ENCODE results near the gene SMIM3.
"Not testable (repeated sequence)": the region's sequence is repeated elsewhere in the genome, so short reads cannot be mapped to it uniquely, and the experiment has no call there.

Gene SMIM3, protein sequence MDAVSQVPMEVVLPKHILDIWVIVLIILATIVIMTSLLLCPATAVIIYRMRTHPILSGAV

DNA sequence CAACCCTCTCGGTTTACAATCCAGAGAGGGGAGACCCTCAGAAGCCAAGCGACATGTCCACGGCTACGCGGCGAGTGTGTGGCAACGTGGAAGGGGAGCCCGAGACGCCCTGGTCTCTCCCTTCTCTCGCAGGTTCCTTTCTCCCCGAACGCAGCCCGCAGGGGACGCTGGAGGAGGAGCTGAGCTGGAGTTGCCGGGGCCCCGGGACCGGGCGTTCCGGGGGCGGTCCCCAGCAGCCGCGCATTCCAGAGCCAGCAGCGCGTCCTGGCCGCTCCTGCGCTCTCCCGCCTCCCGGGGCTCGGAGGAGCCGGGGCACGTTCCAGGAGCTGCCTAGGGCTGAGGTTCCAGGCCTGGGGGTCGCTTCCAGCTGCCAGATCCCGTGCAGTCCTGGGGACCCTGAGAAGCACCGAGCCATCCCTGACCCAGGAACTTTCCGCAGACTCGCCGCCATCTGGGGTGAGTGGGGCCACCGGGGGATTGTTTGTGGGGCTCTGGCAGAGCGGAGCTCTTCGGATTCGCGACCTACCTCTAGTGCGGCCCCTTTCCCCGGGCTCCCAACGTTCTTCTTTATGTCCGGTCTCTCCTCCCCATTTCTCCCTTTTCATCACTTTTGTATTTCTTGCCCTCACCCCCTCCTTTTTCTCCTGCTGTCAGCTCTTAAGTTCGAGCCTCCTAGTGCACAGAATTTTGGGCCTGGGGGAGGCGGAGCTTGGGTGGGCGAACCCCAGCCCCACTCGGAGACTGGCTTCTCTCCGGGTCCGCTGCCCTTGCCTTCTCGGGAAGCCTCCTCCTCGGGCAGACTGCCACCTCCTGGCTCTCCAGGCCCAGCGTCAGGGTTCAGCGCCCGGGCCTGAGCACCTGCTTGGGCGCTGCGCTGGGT lies at the start of gene SMIM3:
Gene SMIM3, plus strand, starts transcription at position 241 of the 880 bp plus-strand sequence. CDS start 16,684 bp downstream, outside the sequence.
- peak; percentile 62 for DNase-seq

DNA sequence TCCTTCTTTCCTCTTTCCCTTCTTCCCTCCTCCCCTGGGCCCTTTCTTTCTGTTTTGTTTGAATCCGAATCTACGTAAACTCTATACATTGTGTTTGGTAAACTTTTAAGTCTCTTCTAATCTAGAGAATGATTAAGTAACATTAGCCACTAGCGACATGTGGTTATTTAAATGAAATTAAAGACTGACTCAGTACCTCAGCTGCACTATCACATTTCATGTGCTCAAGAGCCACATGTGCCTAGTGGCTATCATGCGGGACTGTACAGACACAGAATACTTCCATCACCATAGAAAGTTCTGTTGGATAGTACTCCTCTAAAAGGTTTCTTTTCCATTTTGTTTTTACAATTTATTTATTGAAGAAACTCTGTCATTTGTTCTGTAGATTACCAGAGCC lies 48.7 kb upstream of the SMIM3 start:
- no peak for DNase-seq

DNA sequence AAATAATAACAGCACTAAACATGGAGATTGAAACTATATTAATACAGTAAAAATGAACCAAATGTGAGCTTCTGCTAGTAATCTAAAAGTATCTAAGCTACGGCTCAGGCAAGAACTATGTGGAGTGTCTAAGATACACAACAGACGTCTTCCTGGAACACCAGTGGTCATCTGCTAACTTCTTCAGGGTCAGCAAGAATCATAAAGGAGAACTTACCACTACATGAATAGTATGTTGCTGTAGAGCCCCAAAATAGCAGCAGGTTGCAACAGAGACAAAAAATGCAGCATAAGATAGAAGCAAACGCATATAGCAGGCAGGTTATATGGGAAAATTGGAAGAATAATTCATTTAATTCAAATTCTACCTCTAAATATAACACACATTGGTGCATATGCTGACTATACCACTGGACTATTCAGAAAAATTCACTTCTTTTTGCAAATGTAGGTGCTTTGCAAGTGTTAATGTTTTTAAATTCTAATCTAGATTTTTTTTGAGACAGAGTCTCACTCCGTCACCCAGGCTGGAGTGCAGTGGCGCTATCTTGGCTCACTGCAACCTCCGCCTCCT lies 46.8 kb upstream of the SMIM3 start:
- no peak for DNase-seq

DNA sequence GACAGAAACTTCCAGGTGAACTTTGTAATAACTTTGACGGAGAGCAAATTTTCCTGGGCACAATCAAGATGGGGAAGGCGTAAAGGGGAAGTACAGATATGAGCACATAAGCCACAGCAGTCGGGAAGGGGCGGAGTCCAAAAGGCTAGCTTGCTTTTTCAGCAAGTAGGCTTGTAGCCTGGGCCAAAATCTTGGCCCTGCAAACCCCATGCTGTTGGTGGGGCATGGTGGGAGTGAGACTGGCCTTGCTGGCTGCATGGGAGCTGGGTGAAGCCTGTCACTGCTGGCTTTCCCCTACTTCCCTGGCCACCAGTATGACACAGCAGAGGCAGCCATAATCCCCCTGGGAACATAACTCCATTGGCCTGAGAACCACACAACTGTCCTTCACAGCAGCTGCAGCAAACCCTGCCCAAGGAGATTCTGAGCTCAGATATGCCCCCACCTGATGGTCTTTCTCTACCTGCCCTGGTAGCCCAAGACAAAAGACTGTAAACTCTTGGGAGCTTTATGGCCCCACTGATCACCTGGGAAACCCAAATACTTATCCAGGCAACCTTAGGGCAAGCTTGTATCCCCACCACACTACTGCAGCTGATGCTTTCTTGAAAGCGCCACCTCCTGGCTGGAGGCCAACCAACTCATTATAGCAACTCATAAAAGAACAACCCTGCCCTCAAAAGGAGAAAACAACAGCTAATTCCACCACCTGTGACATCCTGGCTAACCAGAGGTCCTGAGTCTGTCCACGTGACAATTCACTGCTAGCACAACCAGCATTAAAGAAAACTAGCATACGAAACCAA lies 43.8 kb upstream of the SMIM3 start:
- DNase-seq, result no peak

DNA sequence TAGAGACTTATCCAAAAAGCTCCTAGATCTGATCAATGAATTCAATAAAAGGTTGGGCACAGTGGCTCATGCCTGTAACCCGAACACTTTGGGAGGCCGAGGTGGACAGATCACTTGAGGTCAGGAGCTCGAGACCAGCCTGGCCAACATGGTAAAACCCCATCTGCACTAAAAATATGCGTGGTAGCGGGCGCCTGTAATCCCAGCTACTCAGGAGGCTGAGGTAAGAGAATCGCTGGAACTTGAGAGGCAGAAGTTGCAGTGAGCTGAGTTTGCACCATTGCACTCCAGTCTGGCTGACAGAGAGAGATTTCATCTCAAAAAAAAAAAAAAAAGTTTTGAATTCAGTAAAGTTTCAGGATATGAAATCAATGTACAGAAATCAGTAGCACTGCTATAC lies 39.7 kb upstream of the SMIM3 start:
- no peak for DNase-seq

DNA sequence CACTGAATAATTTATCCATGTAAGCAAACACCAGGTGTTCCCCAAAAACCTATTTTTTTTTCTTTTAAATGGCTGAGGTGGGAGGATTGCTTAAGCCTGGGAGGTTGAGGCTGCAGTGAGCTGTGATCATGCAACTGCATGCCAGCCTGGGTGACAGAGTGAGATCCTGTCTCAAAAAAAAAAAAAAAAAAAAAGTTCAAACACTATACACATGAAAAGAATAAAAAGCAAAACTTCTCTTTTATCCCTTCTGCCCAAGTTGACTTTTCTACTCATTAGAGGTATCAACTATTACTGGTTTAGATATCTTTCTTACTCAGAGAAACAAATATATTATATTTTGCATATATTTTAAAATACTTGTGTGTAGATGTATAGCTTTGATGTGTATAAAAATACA lies 37.6 kb upstream of the SMIM3 start:
- no peak for DNase-seq

DNA sequence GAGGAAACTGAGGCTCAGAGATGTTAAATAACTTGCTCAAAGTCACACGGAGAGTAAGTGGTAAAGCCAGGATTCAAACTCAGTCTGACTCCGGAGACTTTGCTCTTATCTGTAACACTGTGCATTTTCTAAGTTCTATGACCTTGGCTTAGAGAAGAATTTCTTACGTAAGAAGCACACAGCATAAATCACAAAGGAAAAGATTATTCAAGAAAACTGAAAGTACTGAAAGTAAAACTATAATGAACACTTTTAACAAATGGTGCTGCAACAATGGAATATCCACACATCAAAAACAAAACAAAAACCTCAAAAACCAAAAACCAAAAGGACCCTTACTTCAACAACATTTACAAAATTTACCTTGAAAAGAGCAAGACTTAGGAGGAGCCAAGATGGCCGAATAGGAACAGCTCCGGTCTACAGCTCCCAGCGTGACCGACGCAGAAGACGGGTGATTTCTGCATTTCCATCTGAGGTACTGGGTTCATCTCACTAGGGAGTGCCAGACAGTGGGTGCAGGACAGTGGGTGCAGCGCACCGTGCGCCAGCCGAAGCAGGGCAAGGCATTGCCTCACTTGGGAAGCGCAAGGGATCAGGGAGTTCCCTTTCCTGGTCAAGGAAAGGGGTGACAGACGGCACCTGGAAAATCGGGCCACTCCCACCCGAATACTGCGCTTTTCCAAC lies 36.0 kb upstream of the SMIM3 start:
- DNase-seq, result not testable (repeated sequence)

DNA sequence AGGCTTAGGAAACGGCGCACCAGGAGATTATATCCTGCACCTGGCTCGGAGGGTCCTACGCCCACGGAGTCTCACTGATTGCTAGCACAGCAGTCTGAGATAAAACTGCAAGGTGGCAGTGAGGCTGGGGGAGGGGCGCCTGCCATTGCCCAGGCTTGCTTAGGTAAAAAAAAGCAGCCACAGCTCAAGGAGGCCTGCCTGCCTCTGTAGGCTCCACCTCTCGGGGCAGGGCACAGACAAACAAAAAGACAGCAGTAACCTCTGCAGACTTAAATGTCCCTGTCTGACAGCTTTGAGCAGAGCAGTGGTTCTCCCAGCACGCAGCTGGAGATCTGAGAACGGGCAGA lies 35.4 kb upstream of the SMIM3 start:
- DNase-seq, result not testable (repeated sequence)

DNA sequence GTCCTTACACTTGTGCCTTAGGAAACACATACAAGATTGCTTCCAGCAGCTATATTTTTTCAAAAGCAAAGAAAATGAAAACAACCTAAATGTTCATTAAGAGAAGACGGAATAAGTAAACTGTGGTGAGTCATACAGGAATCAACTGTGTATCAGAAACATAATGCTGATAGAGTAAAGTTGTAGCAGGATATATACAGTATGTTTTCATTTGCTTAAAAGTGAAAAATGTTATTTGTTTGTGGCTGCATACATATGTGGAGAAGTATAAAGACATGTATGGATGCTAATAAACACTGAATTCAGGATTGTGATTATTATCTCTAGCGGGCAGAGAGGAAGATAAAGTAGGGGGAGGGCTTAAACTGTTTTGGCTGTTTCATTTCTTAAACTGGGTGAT lies 28.1 kb upstream of the SMIM3 start:
- DNase-seq, result no peak

DNA sequence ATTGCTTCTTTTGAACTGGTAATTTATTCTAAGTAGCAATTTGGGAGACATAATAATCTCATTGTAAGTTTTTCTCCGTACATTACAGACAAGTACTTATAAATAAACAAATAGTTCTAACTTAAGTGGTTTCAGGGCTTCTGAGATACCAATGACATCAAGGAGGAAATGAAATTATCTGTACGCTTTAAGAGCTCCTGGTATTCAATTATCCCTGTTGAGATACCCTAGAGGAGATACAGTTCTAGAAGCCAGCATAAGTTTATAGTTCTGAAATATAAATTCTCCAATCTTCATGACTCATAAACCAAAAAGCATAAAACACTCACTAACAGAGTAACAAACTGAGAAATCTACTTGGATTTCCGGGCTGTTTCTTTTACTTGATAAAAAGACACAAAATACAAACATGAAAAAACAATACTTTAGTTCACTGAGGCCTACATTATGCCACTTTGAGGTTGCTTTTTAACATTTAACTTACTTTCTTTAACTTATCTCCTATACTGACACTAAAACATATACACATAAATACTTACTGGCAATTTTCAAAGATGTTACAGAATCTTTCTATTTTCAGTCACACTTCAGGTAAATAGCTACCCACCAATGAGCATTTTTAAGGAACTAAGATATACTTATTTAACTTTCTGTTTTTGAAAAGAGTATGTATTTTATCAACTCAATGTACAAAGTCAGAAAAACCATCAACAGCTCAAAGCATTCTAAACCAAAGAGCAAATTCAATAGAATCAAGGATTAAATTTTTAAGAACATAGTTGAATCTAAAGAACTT lies 27.3 kb upstream of the SMIM3 start:
- DNase-seq, result no peak

DNA sequence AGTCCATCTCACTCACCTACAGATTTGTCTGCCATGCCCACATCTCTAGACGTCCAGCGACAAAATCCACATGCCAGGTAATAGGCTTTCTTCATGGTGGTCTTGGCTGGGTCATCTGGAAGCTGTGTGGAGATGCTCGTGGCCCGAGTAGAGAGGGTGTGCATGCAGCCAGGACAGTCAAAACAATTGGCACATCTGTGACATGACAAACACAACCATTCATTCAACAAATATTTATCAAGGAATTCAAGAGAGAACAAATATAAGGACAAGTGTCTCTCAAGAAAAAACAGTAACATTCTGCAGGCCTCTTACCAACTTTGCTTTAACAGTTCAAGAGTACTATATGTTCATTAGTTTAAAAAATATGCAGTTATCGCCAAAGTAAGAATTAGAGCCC lies 25.1 kb upstream of the SMIM3 start:
- DNase-seq, result no peak

DNA sequence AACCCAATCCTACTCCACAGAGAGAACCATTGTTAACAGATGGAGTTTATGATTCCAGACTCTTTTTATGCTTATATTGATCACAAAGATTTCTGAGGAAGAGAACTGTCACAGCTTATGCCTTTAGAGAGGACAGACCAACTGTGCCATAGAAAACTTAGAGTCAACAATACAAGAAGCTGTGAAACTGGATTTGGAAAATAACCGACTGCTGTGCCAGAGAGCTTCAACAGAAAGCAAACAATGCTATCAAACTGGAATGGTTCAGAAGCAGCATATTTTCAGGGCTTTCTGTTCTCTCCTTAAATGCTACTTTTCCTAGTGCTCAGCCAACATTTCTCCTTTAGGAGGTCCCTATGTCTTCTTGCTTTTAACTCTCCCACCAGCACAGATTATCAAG lies 24.7 kb upstream of the SMIM3 start:
- no peak for DNase-seq

DNA sequence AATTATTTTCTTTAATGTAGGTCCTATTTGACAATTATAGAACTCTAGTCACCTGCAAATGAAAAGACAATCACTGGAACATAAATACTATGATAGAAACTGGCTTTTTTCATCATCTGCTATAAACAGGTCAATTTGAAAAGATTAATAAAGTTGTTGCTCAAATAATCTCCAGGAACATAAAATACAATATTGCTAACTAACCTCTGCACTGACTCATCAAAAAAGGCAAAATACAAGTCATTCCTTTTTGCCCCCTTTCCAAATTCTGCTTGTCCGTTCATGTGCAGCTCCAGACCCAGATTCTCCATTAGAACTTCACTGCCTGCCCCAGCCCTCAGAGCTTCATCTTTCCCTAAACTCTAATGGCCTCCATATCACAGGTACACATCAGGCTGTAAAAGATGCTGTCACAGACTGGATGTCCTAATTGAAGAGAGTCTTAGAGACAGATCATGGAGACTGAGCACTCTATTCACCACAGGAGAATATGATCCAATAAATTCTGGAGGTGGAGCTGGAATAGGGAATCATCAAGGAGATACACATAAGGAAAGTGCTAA lies 21.4 kb upstream of the SMIM3 start:
- DNase-seq, result no peak

DNA sequence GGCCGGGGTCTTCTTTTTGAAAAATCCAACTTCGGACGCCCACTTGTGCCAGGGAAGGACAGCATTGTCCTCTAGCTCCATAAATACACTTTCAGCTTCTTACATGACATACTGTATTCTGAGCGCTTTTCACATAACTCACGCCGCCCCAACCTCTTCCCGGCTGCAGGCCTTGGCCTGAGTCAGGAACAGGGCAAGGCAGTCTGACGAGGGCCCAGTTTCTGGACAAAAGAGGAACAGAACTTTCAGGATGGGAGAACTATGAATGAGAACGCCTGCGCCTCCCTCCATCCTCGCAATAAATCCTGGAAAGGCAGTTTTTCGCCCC lies 20.4 kb upstream of the SMIM3 start:
- DNase-seq, result no peak

DNA sequence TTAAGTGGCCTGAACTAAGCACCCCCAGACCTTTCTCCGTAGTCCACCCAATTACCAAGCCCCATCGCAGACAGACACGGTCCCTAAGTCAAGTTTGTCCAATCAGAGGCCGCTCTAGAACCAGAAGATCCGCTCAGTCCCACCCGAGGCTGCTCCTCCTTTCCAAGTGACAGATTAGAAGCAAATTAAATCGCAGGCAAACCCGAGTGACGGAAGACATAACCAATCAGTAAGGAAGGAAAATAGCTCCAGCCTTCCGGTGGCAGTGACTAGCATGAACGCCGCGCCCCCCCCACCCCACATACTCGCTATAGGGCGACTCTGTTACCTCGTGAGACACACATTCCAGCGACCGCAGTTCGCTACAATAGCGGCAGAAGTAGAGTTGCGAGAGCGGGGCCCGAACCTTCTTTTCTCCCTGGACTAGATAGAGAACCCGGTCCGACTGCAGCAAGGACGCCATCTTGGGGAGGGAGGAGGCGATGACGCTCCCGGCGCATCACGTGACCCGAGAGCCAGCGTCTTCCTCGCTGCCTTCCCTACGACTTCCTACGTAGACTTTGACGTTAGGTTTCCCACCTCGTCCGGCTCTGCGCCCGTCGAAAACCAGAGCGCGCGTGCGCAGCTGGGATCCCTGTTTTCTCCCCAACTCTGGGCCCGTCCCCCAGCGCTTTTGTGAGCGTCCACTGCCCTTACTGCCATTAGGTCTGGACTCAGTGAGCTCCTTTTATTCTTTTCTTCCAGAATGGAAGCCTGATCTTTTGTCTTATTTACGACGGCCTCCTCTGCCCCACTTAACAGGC lies 19.8 kb upstream of the SMIM3 start, which contains the start of gene DCTN4:
Gene DCTN4, minus strand, starts transcription at position 487 of the 803 bp plus-strand sequence. Its CDS starts 24 bp downstream, at position 463.
- peak; percentile 88 for DNase-seq

DNA sequence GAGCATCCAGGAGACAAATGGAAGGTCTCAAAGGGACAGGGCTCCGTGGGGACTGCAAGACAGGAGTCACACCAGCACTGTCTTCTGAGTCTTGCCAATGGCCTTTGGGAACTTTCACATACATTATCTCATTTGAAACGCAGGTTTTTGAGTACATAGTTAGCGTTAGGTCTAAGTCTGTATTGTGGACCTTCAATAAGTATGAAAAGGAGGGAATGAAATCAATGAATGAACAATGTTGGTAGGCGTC lies 19.3 kb upstream of the SMIM3 start:
- DNase-seq, result no peak

DNA sequence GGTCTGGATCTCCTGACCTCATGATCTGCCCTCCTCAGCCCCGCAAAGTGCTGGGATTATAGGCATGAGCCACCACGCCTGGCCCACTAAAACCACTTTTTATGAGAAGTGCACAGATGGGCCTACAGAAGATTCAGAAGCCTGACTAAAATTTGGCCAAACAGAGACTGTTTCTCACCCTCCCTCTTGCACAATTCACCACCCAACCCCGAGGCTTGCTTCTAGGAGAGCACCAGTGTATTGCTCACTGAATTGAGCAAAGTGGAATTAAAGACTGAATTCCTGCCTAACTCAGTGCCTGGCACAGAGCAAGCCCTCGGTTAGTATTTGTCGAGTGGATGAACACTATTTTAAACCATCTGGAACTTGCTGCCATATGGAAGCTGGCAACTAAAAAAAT lies 16.3 kb upstream of the SMIM3 start:
- no peak for DNase-seq

DNA sequence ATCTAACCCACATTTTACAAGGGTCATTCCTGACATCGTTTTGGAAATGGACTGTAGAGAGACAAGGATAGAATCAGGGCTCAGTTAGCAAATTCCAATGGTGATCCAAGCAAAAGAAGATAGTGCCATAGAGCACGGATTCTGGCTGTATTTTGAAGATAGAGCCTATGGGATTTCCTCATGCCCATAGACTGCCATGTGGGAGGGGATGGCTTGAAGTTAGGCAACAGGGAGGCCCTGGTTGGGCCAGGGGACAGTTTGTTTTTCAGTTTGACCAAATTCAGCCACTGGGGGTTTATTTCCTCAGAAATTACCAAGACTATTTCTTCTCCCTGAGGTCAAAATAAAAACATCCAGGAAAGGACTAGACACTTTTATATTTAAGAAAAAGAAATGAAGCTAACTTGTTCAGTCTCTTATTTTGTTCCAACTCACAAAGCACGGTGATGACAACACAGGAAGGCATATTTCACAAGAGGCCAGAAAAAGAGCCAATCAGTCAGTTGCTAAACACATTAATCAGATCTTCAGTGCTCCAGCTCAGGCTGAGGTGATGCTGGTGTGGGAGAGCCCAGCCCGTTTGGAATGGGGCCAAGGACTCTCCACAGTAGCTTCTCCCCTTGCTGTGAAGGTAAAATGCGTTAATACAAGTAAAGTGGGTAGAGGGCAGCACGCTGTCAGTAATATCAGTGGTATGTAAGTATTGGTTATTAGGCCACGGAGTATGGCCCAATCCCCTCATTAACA lies 15.4 kb upstream of the SMIM3 start:
- DNase-seq, result no peak

DNA sequence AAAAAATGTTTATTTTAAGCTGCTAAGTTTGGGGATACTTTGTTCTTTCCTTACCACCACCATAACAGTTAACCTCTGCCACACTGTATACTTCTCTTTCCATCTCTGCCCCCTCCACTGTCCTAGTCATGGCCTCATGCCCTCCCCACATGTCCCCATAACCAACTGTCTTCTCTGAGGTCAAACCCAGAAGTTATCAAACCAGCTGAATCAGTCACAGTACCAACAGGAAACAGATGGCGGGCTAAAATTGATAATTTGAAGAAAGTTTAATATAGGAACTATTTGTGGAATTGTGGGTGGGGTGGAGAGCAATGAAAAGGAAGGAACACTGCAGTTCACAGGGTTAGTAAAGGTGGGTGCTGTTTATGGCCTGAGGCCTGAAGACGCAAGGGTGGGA lies 14.0 kb upstream of the SMIM3 start:
- no peak for DNase-seq

DNA sequence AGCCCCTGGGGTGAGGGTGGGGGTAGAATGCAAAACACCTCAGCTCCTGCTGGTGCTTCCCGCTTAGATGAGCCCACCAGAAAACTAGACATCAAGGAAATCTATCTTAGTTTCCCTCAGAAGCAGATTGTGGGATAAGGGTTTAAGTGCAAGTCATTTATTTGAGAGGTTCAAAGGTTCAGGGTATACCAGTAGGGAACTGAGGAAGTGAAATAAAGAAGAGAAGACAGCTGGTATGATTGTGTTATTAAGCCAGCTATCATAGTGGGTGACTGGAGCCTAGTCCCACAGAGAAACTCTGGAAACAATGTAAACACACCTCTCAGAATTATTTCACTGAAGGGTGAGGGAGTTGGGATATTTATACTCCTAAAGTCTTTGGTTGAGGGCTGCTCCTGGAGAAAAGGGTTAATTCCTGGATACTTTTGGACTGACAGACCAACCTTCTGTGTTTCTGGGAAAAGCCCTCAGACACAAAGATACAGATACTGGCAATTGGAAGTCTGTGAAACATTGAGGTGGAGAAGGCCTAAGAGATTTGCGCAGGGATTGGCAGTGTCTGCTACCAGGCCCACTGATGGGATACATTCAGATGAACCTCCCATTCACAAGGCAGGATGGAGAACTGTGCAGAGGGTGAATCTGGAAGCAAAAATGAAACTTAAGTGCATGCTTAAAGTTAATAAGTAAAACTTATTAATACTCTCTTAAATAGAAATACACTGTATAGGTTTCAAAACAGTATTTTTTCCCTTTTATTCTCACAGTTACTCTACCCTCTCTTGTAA lies 13.4 kb upstream of the SMIM3 start:
- DNase-seq, result no peak
